CD4-positive, alpha-beta T cell treated with Interleukin-15 for 1 hour (primary cell): Measurements from ENCODE around the gene ATL3.
A peak's percentile ranks its signal among the peaks of the same experiment; 100 is the strongest.
"Not testable (repeated sequence)": the region's sequence is repeated elsewhere in the genome, so short reads cannot be mapped to it uniquely, and the experiment has no call there.

Experiments used
- DNase-seq: peaks from one replicate; pipeline ENCODE4 v3.0.0-alpha.2; 2020

Gene ATL3

GRCh38 chr11:63671322-63672155, at the start of gene ATL3:
TSS of gene ATL3 (minus strand) at chr11:63671376. CDS start at chr11:63671335, 41 bp downstream.
- peak; percentile 95 for DNase-seq

DNA sequence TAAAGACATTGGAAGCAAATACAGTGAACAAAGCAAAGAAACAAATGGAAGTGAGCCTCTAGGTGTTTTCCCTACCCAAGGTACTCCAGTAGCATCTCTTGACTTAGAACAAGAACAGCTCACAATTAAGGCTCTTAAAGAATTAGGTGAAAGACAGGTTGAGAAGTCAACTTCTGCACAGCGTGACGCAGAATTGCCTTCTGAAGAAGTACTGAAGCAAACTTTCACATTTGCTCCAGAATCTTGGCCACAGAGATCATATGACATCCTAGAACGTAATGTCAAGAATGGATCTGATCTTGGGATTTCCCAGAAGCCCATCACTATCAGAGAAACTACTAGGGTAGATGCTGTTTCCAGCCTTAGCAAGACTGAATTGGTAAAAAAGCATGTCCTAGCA, 49.4 kb upstream of the ATL3 start:
- DNase-seq: no peak

DNA sequence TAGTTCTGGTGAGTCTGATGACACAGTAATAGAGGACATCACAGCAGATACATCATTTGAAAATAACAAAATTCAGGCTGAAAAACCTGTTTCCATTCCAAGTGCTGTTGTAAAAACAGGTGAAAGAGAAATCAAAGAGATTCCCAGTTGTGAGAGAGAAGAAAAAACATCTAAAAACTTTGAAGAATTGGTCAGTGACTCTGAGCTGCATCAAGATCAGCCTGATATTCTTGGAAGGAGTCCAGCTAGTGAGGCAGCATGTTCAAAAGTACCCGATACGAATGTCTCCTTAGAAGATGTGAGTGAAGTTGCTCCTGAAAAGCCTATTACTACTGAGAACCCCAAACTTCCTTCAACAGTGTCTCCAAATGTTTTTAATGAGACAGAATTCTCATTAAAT, 48.8 kb upstream of the ATL3 start:
- DNase-seq: no peak

GRCh38 chr11:63719001-63719400, 47.8 kb upstream of the ATL3 start:
- DNase-seq: no peak

GRCh38 chr11:63716046-63716445, 44.9 kb upstream of the ATL3 start:
- no peak for DNase-seq

DNA sequence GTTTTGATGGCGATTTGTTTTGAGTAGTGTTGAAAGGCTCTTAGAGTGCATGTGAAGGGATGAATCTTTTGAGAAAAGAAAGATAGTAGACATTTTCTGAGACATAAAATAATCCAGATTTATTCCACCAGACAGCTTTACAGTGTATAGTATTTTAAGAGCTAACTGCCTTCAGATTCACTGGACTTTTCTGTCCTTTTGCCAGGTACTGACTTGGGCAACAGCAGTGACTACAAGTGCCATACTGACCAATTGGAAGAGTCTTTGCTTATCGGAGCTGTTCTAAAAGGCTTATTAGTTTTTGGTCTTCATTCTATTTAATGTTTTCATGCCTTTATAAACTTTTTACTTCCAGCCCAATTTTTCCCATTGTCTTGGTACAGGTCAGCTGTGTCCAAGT, 42.6 kb upstream of the ATL3 start:
- DNase-seq: no peak

GRCh38 chr11:63711838-63712237, 40.7 kb upstream of the ATL3 start:
- no peak for DNase-seq

GRCh38 chr11:63710476-63711217, 39.5 kb upstream of the ATL3 start:
- DNase-seq: no peak

- DNase-seq: no peak
Measured at GRCh38 chr11:63709336-63709884, 38.2 kb upstream of the ATL3 start.

- no peak for DNase-seq
Measured at GRCh38 chr11:63708764-63709163, 37.6 kb upstream of the ATL3 start.

- DNase-seq: no peak
Measured at GRCh38 chr11:63705526-63705925, 34.4 kb upstream of the ATL3 start.

DNA sequence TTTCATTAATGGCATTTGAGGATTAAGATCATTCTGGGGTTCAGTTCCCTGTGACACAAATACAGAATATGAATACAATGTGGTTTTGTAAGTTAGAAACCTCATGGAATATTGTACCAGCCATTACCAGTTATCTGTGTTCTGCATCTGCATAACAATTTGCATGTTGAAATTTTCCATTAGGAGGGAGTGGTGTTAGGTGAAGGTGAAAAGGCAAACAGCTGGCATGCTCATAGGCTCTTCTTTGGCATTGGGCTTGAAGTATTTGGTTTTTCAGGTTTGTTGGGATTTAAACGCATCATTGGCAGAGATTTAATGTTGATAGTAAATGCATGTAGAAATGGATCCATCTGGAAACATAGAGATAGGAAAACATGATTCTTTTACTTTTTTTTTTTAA, 28.7 kb upstream of the ATL3 start:
- DNase-seq: no peak

- DNase-seq: no peak
Measured at GRCh38 chr11:63698976-63699733, 28.0 kb upstream of the ATL3 start.

GRCh38 chr11:63694596-63694995, 23.4 kb upstream of the ATL3 start:
- no peak for DNase-seq

DNA sequence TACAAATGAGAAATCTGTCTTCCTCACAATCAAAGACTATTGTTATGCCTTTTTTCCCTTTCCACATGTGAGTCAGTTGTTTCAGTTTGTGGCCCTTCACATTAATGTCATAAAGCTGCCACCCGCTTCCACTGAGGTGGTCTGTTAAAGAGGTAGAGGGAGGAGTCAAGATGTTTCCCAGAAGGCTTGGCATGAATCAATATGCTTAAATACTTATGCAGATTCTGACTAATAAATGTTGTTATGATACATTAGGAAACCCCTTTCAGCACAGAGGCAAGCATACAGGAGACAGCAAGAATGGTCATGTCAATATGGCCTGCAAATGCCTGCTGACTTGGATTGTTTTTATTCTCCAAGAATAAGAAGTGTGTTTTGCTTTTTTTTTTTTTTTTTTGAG, 16.7 kb upstream of the ATL3 start:
- no peak for DNase-seq

DNA sequence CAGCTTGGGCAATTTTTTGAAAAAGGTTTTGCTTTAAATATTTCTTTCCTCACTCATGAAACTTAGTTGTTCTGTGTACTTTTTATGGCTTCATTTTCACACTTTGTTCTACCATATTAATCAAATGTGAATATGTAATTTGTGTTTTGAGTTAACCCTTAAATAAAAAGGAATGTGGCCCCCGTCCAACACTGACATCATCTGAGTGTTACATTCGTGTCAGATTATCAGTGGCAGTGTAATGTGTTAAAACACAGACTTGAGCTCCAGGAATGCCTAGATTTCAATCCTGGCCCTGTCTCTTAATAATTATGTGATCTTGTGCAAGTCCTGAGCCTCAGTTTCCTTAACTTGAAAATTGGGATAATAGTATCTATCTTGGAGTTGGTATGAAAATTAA, 15.8 kb upstream of the ATL3 start:
- DNase-seq: no peak

GRCh38 chr11:63685158-63685721, 14.1 kb upstream of the ATL3 start:
- DNase-seq: not testable (repeated sequence)

DNA sequence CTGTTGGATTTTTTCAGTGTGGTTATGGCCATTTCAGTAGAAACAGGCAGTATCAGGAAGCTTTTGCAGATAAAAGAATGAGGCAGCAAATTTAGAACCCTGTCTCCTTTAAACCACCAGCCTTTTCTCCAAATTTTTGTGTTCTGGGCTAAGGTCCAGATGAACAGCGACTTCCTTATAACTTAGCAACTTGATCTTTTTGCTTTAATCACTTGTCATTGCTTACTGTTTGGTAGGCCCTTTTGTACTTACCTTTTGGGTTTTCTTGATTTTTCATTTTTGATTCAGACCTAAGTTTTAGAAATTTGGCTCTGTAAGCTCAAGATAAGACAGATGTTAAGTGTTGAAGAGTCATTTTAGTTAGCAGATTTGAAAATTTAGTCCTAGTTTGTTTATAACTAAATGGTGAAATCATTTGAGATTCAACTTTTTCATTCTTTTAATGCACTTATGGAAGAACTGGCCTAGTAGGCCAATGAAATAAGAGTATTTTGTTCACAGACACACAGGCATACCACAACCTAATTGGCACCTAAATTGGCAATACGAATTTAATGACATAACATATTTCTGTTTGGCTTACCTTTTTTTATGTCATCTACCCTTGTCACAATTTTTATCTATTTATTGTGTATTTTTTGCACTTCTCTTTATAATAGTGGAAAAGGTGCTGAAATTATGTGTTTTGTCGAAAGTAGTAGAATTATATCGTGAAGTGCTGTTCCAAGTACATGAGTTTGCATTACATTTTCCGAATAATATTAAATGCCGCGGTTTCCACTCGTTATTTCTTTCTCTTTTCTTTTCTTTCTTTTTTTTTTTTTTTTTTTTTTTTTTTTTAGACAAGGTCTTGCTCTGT, 12.2 kb upstream of the ATL3 start:
- no peak for DNase-seq

DNA sequence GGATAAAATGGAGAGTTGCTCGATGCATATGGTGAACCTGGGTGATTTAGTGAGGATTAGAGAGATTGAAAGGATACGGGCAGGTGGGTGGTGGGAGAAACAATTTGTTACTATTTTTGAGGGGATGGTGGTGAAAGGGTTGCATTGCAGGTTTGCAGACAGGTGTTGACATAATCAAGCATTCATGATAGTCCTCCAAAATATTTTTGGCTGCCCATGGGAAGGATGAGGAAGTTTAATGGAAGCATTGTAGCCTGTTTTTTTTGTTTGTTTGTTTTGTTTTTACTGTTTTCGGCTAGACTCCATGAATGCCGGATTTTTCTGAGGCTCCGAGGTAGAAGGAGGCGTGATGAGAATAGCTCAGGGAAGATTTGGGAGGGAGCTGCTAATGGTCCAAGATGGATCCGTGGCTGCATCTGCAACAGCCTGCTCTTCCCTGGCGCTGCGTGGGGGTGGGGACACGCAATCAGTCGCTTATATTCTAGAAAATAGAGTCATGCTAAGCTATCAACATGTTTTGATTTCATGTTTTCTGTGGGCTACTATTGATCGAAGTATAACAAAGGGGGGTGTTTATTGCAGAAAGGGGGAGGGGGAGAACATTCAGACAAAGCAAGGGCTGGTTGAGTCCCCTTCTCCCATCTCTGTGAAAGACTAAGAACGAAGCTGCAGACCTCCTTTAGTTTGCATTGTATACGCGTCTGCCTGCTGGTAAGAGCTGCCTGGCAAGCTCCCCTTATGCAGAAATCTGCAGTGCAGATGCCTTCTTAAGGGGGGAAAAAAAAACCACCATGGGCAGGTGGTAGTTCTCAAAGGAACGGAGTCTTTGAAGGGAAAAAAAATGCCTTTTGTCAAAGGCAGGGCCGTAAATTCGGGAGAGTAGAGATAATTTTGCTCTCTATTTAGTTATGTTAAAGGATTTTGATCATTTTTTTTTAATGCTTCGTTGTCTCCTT, 11.2 kb upstream of the ATL3 start:
- no peak for DNase-seq

- DNase-seq: peak; percentile 99
Measured at GRCh38 chr11:63681321-63682065, 10.3 kb upstream of the ATL3 start, which contains the start of gene RTN3. TSS of gene RTN3 (plus strand) at chr11:63681500. CDS start at chr11:63681637, 137 bp downstream.
